ENCODE measurements around the gene ARAP3. TPM values are rescaled to one million over a fixed set of nuclear protein-coding genes. Genes with fewer than 3 reads are reported as not detected.

The ARAP3 gene
- total and polyA plus RNA-seq, 4 donors: 15.7 to 26.6 (median 19.7) TPM

DNA sequence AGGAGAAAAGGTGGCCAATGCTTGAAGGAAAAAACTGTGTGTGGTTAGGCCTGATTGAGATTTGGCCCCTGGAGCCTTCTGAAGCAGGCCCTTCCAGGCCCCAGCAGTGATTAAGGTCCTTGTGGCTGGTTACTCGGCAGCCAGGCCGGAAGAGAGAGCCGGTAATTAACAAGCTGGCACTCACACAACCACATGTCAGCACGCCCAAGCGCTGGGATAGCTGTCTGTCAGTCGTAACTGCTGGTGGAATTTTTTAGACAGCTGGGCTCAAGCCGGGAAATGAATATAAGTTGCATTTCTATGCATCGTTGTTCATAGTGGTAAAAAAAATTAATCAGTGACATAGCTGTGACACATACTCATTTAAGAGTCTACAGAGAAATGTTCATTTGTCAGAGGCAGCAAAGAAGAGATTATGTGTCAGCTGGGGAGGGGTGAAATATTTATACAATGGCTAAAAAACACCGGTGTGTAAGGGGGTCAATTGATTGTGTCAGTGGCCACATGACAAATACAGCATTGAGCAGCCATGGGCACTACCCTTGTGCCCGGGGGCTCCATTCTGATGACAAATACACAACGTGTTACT, 13.7 kb upstream of the ARAP3 start:
- no peak for ATAC-seq (ENCODE audit: insufficient read depth, low FRiP score)
- Histone ChIP-seq H3K4me1 (ENCODE audit: control insufficient read depth in 5 of 5, insufficient read depth in 5 of 5, low read length in 5 of 5) (peaks cover 0 to 10% (median 0%) of the 10 kb centered on the region in 5 donors), H3K4me3 (no peak overlapping the region), H3K27ac (ENCODE audit: low read depth in 1 of 2, low read length in 1 of 2) (peak overlapping the region; percentile 24 to 46), H3K27me3 (ENCODE audit: control insufficient read depth in 3 of 3, insufficient read depth in 3 of 3, low read length in 2 of 3) (peaks cover 0 to 27% (median 7%) of the 10 kb centered on the region in 3 donors), H3K9ac (ENCODE audit: insufficient read depth in 1 of 2, low read length in 2 of 2) (no peak overlapping the region), H3K9me3 (ENCODE audit: control insufficient read depth in 4 of 4, insufficient read depth in 3 of 4, low read length in 3 of 4) (no peaks in the 10 kb centered on the region), H3K36me3 (ENCODE audit: control insufficient read depth in 4 of 4, insufficient read depth in 4 of 4, low read length in 4 of 4) (no peaks in the 10 kb centered on the region)
- WGBS, 2 donors: 51 to 71% methylated on average over 11 of the region's 11 CpGs
- DNase-seq: peak in 2 of 3 donors; percentile 37 to 44
- TF ChIP-seq, protein P1, sequence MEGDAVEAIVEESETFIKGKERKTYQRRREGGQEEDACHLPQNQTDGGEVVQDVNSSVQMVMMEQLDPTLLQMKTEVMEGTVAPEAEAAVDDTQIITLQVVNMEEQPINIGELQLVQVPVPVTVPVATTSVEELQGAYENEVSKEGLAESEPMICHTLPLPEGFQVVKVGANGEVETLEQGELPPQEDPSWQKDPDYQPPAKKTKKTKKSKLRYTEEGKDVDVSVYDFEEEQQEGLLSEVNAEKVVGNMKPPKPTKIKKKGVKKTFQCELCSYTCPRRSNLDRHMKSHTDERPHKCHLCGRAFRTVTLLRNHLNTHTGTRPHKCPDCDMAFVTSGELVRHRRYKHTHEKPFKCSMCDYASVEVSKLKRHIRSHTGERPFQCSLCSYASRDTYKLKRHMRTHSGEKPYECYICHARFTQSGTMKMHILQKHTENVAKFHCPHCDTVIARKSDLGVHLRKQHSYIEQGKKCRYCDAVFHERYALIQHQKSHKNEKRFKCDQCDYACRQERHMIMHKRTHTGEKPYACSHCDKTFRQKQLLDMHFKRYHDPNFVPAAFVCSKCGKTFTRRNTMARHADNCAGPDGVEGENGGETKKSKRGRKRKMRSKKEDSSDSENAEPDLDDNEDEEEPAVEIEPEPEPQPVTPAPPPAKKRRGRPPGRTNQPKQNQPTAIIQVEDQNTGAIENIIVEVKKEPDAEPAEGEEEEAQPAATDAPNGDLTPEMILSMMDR (IDR thresholded peaks at IDR 0.05; ENCODE audit: control extremely low read depth, extremely low read depth): no peak

DNA sequence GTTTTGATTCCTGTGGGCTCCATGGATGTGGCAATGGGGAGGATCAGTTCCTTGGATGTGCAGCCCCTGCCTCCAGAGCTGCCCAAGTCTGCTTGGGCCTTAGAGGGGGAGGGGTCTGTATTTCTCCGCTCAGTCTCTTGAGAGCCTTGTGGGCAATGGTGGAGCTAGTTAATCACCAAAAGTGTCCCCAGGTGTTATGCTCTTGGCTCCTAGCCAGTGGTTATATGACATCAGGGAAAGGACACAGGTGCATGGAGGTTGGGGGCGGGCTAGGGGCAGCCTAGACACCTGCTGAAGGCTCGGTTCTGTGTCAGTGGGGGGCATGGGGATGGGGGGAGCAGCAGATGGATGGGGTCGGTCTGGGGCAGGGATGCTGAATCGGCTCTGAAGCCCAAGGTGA, 12.4 kb upstream of the ARAP3 start:
- Histone ChIP-seq H3K9ac (ENCODE audit: insufficient read depth in 1 of 2, low read length in 2 of 2) (no peak overlapping the region), H3K27ac (ENCODE audit: low read depth in 1 of 2, low read length in 1 of 2) (no peak overlapping the region), H3K9me3 (ENCODE audit: control insufficient read depth in 4 of 4, insufficient read depth in 3 of 4, low read length in 3 of 4) (no peaks in the 10 kb centered on the region), H3K4me1 (ENCODE audit: control insufficient read depth in 5 of 5, insufficient read depth in 5 of 5, low read length in 5 of 5) (peaks cover 0 to 10% (median 0%) of the 10 kb centered on the region in 5 donors), H3K36me3 (ENCODE audit: control insufficient read depth in 4 of 4, insufficient read depth in 4 of 4, low read length in 4 of 4) (no peaks in the 10 kb centered on the region), H3K4me3 (no peak overlapping the region), H3K27me3 (ENCODE audit: control insufficient read depth in 3 of 3, insufficient read depth in 3 of 3, low read length in 2 of 3) (peaks cover 0 to 21% (median 0%) of the 10 kb centered on the region in 3 donors)
- DNase-seq: no peak
- 88 to 92% methylated on average over 5 of the region's 5 CpGs for WGBS, 2 donors
- ATAC-seq (ENCODE audit: insufficient read depth, low FRiP score): no peak
- TF ChIP-seq, protein P1 (IDR thresholded peaks at IDR 0.05; ENCODE audit: control extremely low read depth, extremely low read depth): no peak

DNA sequence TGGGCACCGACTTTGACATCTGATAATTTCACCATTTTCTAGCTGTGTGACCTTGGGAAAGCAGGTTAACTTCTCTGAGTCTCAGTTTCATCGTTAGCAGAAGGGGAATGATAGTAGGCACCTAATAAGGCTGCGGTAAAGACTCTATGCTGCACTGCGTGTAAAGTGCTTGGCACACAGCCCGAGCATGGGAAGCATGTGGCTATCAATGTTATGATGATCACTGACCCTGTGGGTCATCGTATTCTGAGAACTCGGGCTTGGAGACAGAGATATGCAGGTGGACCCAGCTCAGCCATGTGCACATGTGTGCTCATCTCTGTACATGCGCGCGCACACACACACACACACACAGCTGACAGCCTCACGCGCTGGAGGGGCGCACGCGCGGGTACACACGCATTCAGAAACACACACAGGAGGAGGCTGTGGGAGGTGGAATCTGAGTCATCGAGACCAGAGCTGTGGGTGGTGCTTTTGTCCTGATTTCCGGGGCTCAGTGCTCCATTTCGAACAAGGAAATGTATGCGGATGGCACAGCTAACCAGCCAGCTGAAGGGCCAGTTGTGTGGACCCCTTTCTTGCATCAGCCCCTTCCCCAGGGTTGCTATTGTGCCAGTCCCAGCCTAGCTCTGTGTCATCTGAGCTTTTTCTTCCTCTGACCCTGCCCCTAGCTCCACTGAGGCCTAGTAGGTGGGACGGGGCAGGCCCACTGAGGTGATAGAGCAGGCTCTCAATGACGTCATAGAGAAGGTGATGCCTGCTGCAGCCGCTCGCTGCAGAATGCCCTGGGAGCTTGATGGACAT, 11.1 kb upstream of the ARAP3 start:
- H3K4me3 ChIP-seq: no peak overlapping the region
- H3K9me3 ChIP-seq (ENCODE audit: control insufficient read depth in 4 of 4, insufficient read depth in 3 of 4, low read length in 3 of 4): no peaks in the 10 kb centered on the region
- peaks cover 0 to 10% (median 0%) of the 10 kb centered on the region in 5 donors for H3K4me1 ChIP-seq (ENCODE audit: control insufficient read depth in 5 of 5, insufficient read depth in 5 of 5, low read length in 5 of 5)
- H3K27ac ChIP-seq (ENCODE audit: low read depth in 1 of 2, low read length in 1 of 2): no peak overlapping the region
- DNase-seq: no peak
- TF ChIP-seq, protein P1 (IDR thresholded peaks at IDR 0.05; ENCODE audit: control extremely low read depth, extremely low read depth): no peak
- no peaks in the 10 kb centered on the region for H3K36me3 ChIP-seq (ENCODE audit: control insufficient read depth in 4 of 4, insufficient read depth in 4 of 4, low read length in 4 of 4)
- WGBS, 2 donors: 72 to 85% methylated on average over 25 of the region's 25 CpGs
- no peak for ATAC-seq (ENCODE audit: insufficient read depth, low FRiP score)
- no peak overlapping the region for H3K9ac ChIP-seq (ENCODE audit: insufficient read depth in 1 of 2, low read length in 2 of 2)
- H3K27me3 ChIP-seq (ENCODE audit: control insufficient read depth in 3 of 3, insufficient read depth in 3 of 3, low read length in 2 of 3): peaks cover 0 to 15% (median 0%) of the 10 kb centered on the region in 3 donors

All from lung (tissue), 12 donors.